ACHN (cell line): ENCODE data around the gene PCDH8.
A peak's percentile ranks its signal among the peaks of the same experiment; 100 is the strongest.

Experiments
- DNase-seq: peaks from one replicate; pipeline ENCODE4 v3.0.0-alpha.2; 2015
- in situ Hi-C: cut with HindIII; loops from 2 replicates; pipeline ENCODE4 v1.10.0; 2017; ENCODE audit warnings: low sequenced_read_pairs, low pct_ligation_motif_present, low pct_unique_long_range_greater_than_20kb

Gene PCDH8

DNA sequence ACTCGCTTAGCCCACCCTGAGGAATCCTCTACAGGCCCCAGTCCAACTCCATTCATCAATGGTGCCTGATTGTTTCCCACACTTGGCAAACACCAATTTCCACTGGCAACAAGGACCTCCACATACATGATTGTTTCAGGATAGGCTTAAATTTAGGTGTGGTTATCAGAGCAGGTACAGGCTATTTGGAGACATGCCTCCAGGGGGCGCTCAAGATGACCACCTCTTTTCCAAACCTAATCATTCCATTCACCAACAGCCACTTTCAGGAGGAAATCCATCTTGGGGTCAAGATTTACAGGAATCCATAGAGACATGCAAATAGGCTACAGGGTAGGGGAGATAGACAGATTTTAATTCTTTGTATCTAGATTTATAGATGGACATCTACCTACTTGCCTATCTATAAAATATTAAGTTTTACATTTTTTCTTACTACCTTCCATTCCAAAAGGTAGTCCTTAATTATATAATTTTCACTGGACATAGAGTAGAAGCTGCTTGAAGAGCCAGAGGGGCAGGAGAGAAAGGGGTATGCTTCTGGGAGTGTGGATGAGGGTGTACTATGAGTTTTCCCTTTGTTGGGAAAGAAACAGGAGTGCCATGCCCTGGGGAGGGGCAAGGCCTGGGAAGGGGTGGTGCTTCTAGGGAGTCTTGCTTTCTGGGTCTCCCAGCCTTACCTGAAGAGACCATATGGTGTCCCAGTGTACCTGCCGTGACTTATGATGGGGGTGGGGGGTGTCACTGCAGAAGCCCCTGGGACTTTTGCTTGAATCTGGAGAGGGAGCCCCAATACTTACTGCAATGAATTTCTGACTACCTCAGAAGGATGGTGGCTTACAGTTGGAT, 14.1 kb upstream of the PCDH8 start:
- DNase-seq = peak; percentile 19

GRCh38 chr13:52852444-52852843, 4.0 kb upstream of the PCDH8 start:
- no peak for DNase-seq
- in situ Hi-C loops = no loop called here

More for the DNA sequence above, 14.1 kb upstream of the PCDH8 start:
- in situ Hi-C loops = no loop called here

DNA sequence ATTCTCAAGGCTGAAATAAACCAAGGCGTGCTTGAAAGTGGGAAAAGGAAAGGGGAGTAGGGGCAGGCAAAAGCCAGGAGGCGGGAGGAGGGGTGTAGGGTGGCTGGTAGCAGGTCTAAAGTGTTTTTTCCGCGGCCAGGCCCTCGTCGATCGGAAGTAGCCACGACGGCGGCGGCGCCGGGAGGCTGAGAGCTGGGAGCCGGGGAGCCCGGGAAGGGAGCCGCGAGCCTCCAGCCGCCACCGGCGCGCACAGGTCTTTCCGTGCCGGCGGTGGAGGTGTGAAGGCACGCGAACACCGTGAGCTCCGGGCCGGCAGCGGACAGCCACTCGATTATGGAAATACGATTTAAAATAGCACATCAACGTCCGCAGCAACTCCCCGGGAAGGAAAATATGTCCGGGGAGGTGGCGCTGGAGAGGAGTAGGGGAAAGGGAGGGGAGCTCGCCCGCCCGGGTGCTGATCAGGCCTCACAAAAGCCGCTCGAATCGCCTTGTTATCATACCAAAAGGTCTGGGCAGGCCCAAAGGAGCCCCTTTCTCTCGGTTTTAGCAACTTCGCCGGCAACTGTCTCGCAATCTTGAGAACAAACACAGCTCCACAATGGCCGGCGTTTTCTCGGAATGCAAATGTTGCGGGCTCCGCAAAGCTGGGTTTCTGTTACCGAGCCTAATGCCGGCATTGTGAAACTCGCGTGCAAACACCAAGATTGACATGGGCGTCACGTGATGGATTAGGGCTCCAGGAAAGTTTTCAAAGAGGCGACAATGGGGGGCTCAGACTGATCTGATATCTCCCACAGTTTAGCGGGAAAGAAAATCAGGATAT, 2.9 kb upstream of the PCDH8 start:
- in situ Hi-C loops = no loop called here

GRCh38 chr13:52850396-52851136, 2.1 kb upstream of the PCDH8 start:
- DNase-seq = peak; percentile 76
- in situ Hi-C loops = no loop called here

More for the DNA sequence above, 2.9 kb upstream of the PCDH8 start:
- DNase-seq = no peak

DNA sequence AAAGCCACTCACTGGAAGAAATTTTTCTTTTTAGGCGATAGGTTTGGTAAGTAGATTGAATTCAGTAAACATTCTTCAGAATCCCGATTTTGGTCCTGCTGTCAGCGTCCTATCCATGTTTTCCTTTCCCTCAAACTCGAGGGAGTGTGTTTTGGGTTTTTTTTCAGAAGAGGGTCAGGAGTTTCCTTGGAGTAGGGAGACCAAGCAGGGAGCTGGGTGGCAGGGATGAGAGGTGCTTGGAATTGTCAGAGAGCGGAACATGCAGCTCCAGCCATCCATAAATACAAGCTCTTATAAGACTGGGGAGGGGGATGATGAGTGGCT, 1.6 kb upstream of the PCDH8 start:
- in situ Hi-C loops = no loop called here

GRCh38 chr13:52849291-52850071, 1.0 kb upstream of the PCDH8 start:
- in situ Hi-C loops = no loop called here
- DNase-seq = no peak

More for the DNA sequence above, 1.6 kb upstream of the PCDH8 start:
- no peak for DNase-seq

DNA sequence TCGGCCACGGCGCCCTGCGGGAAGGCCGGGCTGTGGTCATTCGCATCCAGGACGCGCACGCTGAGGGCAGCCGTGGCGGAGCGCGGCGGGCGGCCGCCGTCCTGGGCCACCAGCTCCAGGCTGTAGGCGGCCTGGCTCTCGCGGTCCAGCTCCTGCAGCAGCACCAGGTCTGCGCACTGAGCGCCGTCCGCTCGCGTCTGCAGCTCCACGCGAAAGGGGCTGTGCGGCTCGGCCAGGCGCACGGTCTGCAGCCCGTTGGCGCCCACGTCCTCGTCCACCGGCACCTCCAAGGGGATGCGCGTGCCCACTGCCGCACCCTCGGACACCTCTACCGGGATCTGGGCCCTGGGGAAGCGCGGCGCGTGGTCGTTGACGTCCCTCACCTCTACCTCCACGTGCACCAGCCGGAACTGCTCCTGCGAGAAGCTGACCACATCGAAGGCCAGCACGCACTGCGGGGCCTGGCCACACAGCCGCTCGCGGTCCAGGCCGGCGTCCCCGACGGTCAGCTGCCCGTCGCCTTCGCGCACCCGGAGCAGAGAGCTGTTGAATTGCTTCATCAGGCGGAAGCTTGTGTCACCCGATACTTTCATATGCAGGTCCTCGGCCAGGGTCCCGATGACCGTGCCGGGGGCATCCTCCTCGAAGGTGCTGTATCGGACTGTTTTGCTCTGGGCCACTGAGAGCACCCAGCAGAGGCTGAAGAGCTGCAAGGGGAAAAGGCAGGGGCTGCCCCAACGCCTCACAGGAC, 583 bp downstream of the PCDH8 start:
- in situ Hi-C loops = no loop called here

GRCh38 chr13:52847322-52847681, 1.1 kb downstream of the PCDH8 start:
- no peak for DNase-seq
- in situ Hi-C loops = no loop called here

More for the DNA sequence above, 583 bp downstream of the PCDH8 start:
- no peak for DNase-seq

GRCh38 chr13:52846567-52847321, 1.7 kb downstream of the PCDH8 start:
- DNase-seq = no peak
- in situ Hi-C loops = no loop called here

- DNase-seq = no peak
Measured at GRCh38 chr13:52845766-52846566, 2.5 kb downstream of the PCDH8 start.

DNA sequence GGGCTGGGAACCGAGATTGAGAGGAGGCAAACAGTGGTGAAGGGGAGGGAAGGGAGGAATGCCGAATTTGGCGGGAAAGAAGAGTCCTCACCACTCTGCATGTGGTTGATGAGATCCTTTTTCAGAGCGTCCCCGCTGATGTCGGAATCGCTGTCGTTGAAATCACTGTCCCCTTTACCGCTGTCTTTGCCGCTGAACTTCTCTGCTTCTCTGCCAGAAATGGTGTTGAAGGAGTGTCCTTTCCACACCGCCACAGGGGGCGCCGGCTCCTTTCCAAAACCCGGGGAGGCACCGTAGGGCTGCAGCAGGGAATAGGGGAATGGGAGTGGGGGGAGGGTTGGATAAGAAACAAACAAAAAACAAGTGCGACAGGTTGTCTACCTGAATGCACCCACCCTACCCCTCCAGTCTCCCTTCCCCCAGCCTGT, 3.1 kb downstream of the PCDH8 start:
- in situ Hi-C loops = no loop called here

More at GRCh38 chr13:52845766-52846566, 2.5 kb downstream of the PCDH8 start:
- in situ Hi-C loops = no loop called here

GRCh38 chr13:52844836-52845235, 3.6 kb downstream of the PCDH8 start:
- DNase-seq = no peak
- in situ Hi-C loops = no loop called here

More for the DNA sequence above, 3.1 kb downstream of the PCDH8 start:
- no peak for DNase-seq

DNA sequence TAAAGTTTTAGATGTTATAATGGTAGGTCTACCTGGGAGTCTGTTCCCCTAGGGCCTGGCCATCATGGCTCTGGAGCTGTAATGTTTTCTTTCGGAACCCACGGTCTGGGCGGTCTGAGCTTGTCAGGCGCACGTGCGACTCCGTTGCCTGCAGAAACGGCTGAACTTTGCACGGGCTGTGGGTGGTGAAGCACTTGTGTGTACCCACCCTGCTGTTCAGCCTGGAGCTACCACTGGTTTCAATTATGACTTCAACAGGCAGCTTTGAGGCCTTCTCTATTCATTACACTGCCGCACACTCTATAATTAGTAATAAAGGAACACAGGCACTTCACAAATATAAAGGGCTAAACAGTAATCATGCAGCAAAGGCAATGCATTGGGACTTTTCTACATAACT, 6.0 kb downstream of the PCDH8 start:
- DNase-seq = no peak
- in situ Hi-C loops = no loop called here

DNA sequence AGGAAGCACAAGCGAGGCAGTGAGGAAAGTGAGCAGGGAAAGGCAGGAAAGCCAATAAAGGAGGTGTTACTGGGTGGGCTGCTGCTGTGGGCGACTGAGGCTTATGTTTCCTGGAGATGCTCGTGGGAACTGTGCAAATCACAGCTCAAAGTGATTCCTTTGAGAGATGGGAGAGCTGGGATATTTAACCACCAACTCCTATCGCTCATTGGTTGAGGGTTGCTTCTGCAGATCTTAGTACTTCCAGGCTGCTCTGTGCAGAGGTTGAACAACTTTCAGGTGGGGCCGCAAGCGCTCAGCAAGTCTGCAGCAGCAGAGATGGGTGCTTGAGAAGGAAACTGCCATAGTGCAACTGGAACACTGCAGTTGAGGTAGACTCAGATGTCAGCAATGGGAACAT, 8.4 kb downstream of the PCDH8 start:
- in situ Hi-C loops = no loop called here
- no peak for DNase-seq

DNA sequence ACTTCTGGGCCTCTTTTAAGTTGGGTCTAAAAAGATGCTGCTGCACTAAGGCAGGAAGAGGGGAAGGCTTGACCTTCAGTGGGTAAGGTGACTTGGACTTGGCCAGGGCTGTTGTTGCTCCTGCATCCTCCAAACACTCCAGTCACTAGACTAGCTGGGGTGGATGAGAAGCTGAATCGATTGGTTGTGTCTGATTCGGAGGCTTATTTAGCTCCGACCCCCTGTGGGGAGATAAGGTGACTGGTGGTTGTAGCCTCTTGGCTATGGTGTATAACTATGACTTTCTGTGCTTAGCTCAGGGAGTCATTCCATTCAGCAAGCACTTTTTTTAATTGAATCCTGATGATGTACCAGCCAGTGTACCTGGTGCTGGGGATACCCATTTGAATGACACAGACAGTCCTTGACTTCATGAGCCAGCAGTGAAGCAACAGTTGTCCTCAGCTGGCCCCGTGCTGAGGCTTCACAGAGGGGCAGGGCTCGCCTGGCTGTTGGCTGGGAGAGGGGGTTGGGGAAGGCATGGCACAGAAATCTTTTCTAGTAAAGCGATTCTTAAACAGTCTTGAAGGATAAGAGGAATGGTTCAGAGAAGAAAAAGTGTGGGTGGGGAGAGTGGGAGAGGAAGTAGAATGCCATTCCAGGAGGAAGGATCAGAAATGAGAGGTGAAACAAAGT, 9.9 kb downstream of the PCDH8 start:
- no peak for DNase-seq

DNA sequence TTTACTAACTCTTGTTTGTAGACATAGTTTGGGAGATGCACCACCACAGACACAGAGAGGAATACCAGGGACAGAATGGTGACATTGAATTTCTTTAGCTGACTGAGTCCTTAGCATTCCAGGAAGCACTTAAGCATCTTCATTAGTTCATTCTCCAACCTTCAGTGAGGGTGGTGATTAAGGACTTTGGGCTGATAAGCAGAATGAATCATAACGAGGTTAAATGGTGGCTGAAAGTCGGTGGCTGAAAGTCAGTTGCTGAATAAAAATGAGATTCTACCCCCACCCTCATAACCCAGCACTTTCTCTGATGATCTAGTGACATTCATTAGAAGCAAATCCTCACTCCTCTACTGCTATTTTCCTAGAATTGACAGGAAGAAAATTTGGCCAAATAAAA, 10.6 kb downstream of the PCDH8 start:
- DNase-seq = no peak

More for the DNA sequence above, 9.9 kb downstream of the PCDH8 start:
- in situ Hi-C loops = no loop called here

More for the DNA sequence above, 10.6 kb downstream of the PCDH8 start:
- in situ Hi-C loops = no loop called here
